ENCODE data around the gene SAMD7.

Gene SAMD7

GRCh38 chr3:169945313-169945712, 33.9 kb downstream of the SAMD7 start:
- no peak for TF ChIP-seq CTCF (IDR thresholded peaks at IDR 0.05; ENCODE audit: control insufficient read depth, insufficient read depth, low read depth, low read length, missing control alignments)
- DNase-seq (ENCODE audit: low read depth): no peak

GRCh38 chr3:169946336-169946735, 35.0 kb downstream of the SAMD7 start:
- H3K4me3 ChIP-seq (ENCODE audit: control insufficient read depth, low read depth, low read length): no peak overlapping the region
- no peak for TF ChIP-seq CTCF (IDR thresholded peaks at IDR 0.05; ENCODE audit: control insufficient read depth, insufficient read depth, low read depth, low read length, missing control alignments)
- no peak for DNase-seq (ENCODE audit: low read depth)

More at GRCh38 chr3:169945313-169945712, 33.9 kb downstream of the SAMD7 start:
- no peak overlapping the region for H3K4me3 ChIP-seq (ENCODE audit: control insufficient read depth, low read depth, low read length)

GRCh38 chr3:169948559-169949448, 37.4 kb downstream of the SAMD7 start:
- no peak for TF ChIP-seq CTCF (IDR thresholded peaks at IDR 0.05; ENCODE audit: control insufficient read depth, insufficient read depth, low read depth, low read length, missing control alignments)
- H3K4me3 ChIP-seq (ENCODE audit: control insufficient read depth, low read depth, low read length): no peak overlapping the region
- no peak for DNase-seq (ENCODE audit: low read depth)

- TF ChIP-seq CTCF (IDR thresholded peaks at IDR 0.05; ENCODE audit: control insufficient read depth, insufficient read depth, low read depth, low read length, missing control alignments): no peak
- H3K4me3 ChIP-seq (ENCODE audit: control insufficient read depth, low read depth, low read length): no peak overlapping the region
- no peak for DNase-seq (ENCODE audit: low read depth)
Observed at GRCh38 chr3:169952045-169952444, 40.7 kb downstream of the SAMD7 start.

- no peak for TF ChIP-seq CTCF (IDR thresholded peaks at IDR 0.05; ENCODE audit: control insufficient read depth, insufficient read depth, low read depth, low read length, missing control alignments)
- H3K4me3 ChIP-seq (ENCODE audit: control insufficient read depth, low read depth, low read length): no peak overlapping the region
- DNase-seq (ENCODE audit: low read depth): no peak
Observed at GRCh38 chr3:169953462-169954141, 42.2 kb downstream of the SAMD7 start.

- H3K4me3 ChIP-seq (ENCODE audit: control insufficient read depth, low read depth, low read length): no peak overlapping the region
- DNase-seq (ENCODE audit: low read depth): no peak
- TF ChIP-seq CTCF (IDR thresholded peaks at IDR 0.05; ENCODE audit: control insufficient read depth, insufficient read depth, low read depth, low read length, missing control alignments): no peak
Observed at GRCh38 chr3:169954142-169954756, 42.9 kb downstream of the SAMD7 start.
